ENCODE measurements around the gene ANKRD50.

- TF ChIP-seq POLR2A (IDR thresholded peaks at IDR 0.05): no peak
- no peak for TF ChIP-seq CTCF (IDR thresholded peaks at IDR 0.05)
- TF ChIP-seq POLR2AphosphoS5 (IDR thresholded peaks at IDR 0.05): no peak
- no peak for TF ChIP-seq EP300 (IDR thresholded peaks at IDR 0.05)
Measured at GRCh38 chr4:124685851-124686250, 26.7 kb downstream of the ANKRD50 start.
